A673 (cell line): ENCODE measurements around the gene C1orf174.

Experiments
- EZH2 ChIP-seq: fragments of 200-600 bp; sonication (generic); IDR thresholded peaks from 2 replicates; pipeline ENCODE4 v1.6.1; 2017; ENCODE audit warnings: borderline replicate concordance, low read depth, mild to moderate bottlenecking, mixed read lengths, antibody characterized with exemption, low read length; ENCODE audit not compliant: poor library complexity, severe bottlenecking
- TF ChIP-seq, protein P1 (sequence below): fragments of 300-800, 200-600 bp; sonication (generic); conservative IDR thresholded peaks from 2 replicates; pipeline ENCODE4 v1.5.1; 2017; ENCODE audit warnings: low read depth, mild to moderate bottlenecking, antibody characterized with exemption, low read length, moderate library complexity, mixed read lengths

DNA sequence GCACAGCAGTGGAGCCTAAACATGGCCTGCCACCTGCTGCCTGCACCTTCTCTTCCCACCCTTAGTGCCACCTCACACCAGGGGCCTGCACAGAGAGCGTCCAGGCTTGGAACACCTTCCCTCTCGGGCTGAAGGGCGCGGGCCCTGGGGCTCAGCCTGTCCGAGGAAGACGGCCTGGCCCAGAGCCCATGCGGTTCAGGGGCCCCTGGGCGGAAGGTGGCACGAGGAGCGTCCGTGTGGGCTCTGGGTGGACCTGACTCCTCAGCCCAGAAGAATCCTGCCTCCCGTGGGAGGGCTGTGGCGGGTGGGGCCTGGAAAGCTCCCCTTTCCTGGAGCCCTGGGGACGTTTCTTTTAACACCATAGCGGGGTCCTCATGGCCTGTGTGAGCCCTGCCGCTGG lies 23.4 kb downstream of the C1orf174 start:
- TF ChIP-seq, protein P1, sequence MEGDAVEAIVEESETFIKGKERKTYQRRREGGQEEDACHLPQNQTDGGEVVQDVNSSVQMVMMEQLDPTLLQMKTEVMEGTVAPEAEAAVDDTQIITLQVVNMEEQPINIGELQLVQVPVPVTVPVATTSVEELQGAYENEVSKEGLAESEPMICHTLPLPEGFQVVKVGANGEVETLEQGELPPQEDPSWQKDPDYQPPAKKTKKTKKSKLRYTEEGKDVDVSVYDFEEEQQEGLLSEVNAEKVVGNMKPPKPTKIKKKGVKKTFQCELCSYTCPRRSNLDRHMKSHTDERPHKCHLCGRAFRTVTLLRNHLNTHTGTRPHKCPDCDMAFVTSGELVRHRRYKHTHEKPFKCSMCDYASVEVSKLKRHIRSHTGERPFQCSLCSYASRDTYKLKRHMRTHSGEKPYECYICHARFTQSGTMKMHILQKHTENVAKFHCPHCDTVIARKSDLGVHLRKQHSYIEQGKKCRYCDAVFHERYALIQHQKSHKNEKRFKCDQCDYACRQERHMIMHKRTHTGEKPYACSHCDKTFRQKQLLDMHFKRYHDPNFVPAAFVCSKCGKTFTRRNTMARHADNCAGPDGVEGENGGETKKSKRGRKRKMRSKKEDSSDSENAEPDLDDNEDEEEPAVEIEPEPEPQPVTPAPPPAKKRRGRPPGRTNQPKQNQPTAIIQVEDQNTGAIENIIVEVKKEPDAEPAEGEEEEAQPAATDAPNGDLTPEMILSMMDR, result no peak
- TF ChIP-seq EZH2, result no peak
